Transverse colon (tissue), 4 donors: ENCODE data around the gene ARTN. TPM values are rescaled to one million over a fixed set of nuclear protein-coding genes. Genes with fewer than 3 reads are reported as not detected.

ENCODE experiments used
- DNase-seq: peaks from one replicate; pipeline ENCODE4 v3.0.0-alpha.2; 2019
- H3K27ac ChIP-seq, 4 donors: fragments of 200-600 bp; sonication (generic); 2 replicates each; pipeline ENCODE4 v1.5.1; 2016 to 2018; ENCODE audit warnings: inconsistent platforms in 4 of 4
- H3K27me3 ChIP-seq: fragments of 200-600 bp; sonication (generic); 2 replicates; pipeline ENCODE4 v1.5.1; 2017; ENCODE audit warnings: inconsistent platforms
- H3K36me3 ChIP-seq, 4 donors: fragments of 200-600 bp; sonication (generic); 2 replicates each; pipeline ENCODE4 v1.5.1; 2017 to 2019; ENCODE audit warnings: inconsistent platforms in 4 of 4
- H3K4me1 ChIP-seq, 4 donors: fragments of 200-600 bp; sonication (generic); 2 replicates each; pipeline ENCODE4 v1.5.1; 2017 to 2020; ENCODE audit warnings: inconsistent platforms in 4 of 4
- H3K4me3 ChIP-seq, 4 donors: fragments of 200-600 bp; sonication (generic); 1 replicate in 1 of 4; 2 replicates in 3 of 4; pipeline versions ENCODE4 v1.5.1 to v1.6.1; 2017 to 2019; ENCODE audit warnings: inconsistent platforms in 4 of 4
- H3K9me3 ChIP-seq, 2 donors: fragments of 200-600 bp; sonication (generic); 2 replicates each; pipeline ENCODE4 v1.5.1; 2017 to 2019; ENCODE audit warnings: inconsistent platforms in 2 of 2
- EP300 ChIP-seq: sonication (generic); formaldehyde crosslinking; IDR thresholded peaks from one replicate; pipeline ENCODE4 v1.6.1; 2017; ENCODE audit warnings: antibody characterized with exemption, low read depth
- POLR2A ChIP-seq: fragments of 450-650 bp; IDR thresholded peaks from one replicate; pipeline ENCODE4 v1.6.1; 2016; ENCODE audit warnings: antibody characterized with exemption, mild to moderate bottlenecking, moderate library complexity
- POLR2AphosphoS5 ChIP-seq, 3 donors: sonication (generic); formaldehyde crosslinking; IDR thresholded peaks; one replicate each; pipeline ENCODE4 v1.6.1; 2016; ENCODE audit warnings: antibody characterized with exemption in 3 of 3
- WGBS, 2 donors: methylation state at CpG; one replicate each; pipeline ENCODE4 v1.1.5; 2018; ENCODE audit warnings: low coverage in 1 of 2; 5-methylcytosine and 5-hydroxymethylcytosine counted together
- in situ Hi-C, 4 donors: fragments of 200-750 bp; cut with MboI; loops; one replicate each; pipeline versions ENCODE4 v1.15.0 to v1.15.1; 2017; ENCODE audit warnings: low sequenced_read_pairs in 3 of 4, low pct_ligation_motif_present in 1 of 4, low pct_unique_long_range_greater_than_20kb in 1 of 4
- intact Hi-C: fragments of 100-400 bp; cut with DNase I; formaldehyde crosslinking; loops from one replicate; pipeline ENCODE4 v1.15.1; 2023; ENCODE audit warnings: low total_unique reads
- total RNA-seq, 4 donors: library from RNA; depleted of rRNA; stranded (reverse); fragments of >200 nt; gene quantifications; one replicate each; pipeline ENCODE4 v1.1.0, GENCODE V29; 2016
- TF ChIP-seq, protein P1 (sequence below), 5 experiments: fragments of 200-600 bp in 3 of 5; fragments of 450-650 bp in 2 of 5; sonication (generic) in 3 of 5; IDR thresholded peaks; 1 replicate in 2 of 5; 2 replicates in 3 of 5; pipeline ENCODE4 v1.5.1; 2016 to 2017; ENCODE audit warnings: antibody characterized with exemption in 5 of 5, inconsistent platforms in 3 of 5, mild to moderate bottlenecking in 2 of 5, moderate library complexity in 1 of 5

Gene ARTN
- total RNA-seq, 4 donors from 2014 or later = 0.96 to 17.5 (median 1.9) TPM

DNA sequence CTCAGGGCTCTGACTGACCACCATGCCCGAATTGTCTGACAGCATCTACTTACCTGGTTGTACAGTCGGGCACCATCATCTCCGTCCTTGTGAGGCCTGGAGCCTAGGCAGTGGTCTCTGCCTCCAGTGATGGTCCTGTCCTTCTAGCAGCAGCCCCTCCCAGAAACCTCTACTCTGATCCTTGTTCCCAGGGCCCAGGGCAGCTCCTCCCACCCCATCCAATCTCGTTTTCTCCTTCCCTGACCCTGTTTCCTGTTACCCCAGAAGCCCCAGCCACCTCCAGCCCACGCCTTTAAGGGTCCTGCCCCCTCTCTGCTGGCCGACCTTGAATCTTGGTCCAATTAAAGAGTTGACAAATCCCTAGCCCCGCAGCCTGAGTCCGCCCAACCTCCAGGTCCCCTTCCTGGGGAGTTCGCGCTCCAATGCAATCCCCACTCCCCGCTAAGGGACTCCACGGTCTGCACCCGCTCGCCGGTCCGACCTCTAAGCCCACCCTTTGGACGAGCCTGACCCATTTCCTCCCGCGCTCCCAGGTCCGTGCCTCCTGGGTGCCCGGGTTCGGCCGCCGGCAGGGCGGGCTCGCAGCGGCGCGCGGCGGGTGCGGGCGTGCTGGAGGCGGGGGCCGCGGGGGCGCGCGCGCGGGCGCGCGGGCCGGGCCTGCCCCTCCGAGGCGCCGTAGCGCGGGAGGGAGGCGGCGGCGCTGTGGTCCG, 45.1 kb downstream of the ARTN start, which contains the start of gene B4GALT2:
Gene B4GALT2 (plus strand): TSS at position 660 of the 710 bp plus-strand sequence. CDS start 1,951 bp downstream, outside the sequence.
- H3K27ac ChIP-seq = peak within 1 kb of the TSS; percentile 72 to 85 (median 82)
- in situ Hi-C loops = no loop called here
- H3K4me3 ChIP-seq = peak within 1 kb of the TSS; percentile 73 to 83 (median 78)
- TF ChIP-seq POLR2A (peak; percentile 23), POLR2AphosphoS5 (IDR thresholded peaks at IDR 0.05) (no peak), EP300 (no peak)
- TF ChIP-seq, protein P1, sequence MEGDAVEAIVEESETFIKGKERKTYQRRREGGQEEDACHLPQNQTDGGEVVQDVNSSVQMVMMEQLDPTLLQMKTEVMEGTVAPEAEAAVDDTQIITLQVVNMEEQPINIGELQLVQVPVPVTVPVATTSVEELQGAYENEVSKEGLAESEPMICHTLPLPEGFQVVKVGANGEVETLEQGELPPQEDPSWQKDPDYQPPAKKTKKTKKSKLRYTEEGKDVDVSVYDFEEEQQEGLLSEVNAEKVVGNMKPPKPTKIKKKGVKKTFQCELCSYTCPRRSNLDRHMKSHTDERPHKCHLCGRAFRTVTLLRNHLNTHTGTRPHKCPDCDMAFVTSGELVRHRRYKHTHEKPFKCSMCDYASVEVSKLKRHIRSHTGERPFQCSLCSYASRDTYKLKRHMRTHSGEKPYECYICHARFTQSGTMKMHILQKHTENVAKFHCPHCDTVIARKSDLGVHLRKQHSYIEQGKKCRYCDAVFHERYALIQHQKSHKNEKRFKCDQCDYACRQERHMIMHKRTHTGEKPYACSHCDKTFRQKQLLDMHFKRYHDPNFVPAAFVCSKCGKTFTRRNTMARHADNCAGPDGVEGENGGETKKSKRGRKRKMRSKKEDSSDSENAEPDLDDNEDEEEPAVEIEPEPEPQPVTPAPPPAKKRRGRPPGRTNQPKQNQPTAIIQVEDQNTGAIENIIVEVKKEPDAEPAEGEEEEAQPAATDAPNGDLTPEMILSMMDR (IDR thresholded peaks at IDR 0.05) = no peak
- no peaks in the 10 kb centered on the region for H3K9me3 ChIP-seq
- DNase-seq = peak; percentile 62
- WGBS, 2 donors = 2 to 4% methylated on average over 6 to 29 of the region's 54 CpGs
- intact Hi-C loops = no loop called here
- no peaks in the 10 kb centered on the region for H3K27me3 ChIP-seq
- peaks cover 38 to 59% (median 56%) of the 10 kb centered on the region in 4 donors for H3K4me1 ChIP-seq
- H3K36me3 ChIP-seq = peaks cover 0 to 5% (median 0%) of the 10 kb centered on the region in 4 donors

GRCh38 chr1:43979261-43979527, 45.6 kb downstream of the ARTN start:
- H3K27me3 ChIP-seq = no peaks in the 10 kb centered on the region
- H3K27ac ChIP-seq = peak overlapping the region; percentile 72 to 85 (median 82)
- 0% methylated on average over 2 of the region's 45 CpGs; no CpG with 5 or more reads in 1 of the 2 donors for WGBS, 2 donors
- peaks cover 0 to 5% (median 0%) of the 10 kb centered on the region in 4 donors for H3K36me3 ChIP-seq
- DNase-seq = no peak
- peaks cover 33 to 55% (median 51%) of the 10 kb centered on the region in 4 donors for H3K4me1 ChIP-seq
- H3K9me3 ChIP-seq = no peaks in the 10 kb centered on the region
- no peak for TF ChIP-seq POLR2AphosphoS5 (IDR thresholded peaks at IDR 0.05)
- TF ChIP-seq, protein P1 (IDR thresholded peaks at IDR 0.05) = no peak
- no peak for TF ChIP-seq POLR2A
- TF ChIP-seq EP300 = no peak
- in situ Hi-C loops = no loop called here
- intact Hi-C loops = no loop called here
- H3K4me3 ChIP-seq = peak overlapping the region; percentile 73 to 83 (median 78)

DNA sequence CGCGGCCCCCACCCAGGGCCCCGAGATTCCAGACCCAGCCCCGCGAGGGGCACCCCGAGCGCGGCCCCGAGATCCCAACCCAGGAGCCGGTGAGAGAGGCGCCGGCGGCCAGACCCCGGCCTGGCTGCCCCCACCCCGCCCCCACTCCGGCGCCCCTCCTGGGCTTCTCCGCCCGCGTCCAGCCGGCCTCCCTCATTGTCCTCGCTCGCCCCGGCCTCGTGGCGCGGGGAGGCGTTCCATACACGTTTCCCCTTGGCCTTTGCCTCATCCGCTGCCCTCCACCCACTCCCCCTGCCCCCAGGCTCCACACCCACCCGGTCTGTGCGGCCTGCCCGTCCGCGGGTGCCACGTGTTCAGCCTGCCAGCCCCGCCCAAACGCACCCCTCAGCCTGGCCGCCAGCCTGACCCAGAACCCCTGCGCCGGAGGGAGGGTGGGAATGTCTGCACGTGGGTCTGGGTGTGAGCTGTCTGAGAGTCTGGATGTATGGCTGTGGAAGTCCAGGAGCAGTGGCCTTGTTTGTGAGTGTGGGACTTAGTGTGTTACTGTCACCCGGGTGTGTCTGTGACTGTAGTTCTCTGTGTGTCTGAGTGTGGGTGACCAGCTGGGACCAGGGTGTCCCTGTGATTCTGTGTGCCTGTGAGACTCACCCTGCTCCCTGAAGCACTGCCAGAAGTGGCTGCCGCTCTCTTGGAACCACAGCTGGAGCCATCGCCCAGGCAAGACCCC, 46.1 kb downstream of the ARTN start:
- WGBS, 2 donors = 4% methylated on average over 29 of the region's 45 CpGs; no CpG with 5 or more reads in 1 of the 2 donors
- Histone ChIP-seq H3K27me3 (no peaks in the 10 kb centered on the region), H3K4me1 (peaks cover 32 to 52% (median 50%) of the 10 kb centered on the region in 4 donors), H3K27ac (peak overlapping the region; percentile 72 to 85 (median 82)), H3K36me3 (peaks cover 0 to 5% (median 0%) of the 10 kb centered on the region in 4 donors), H3K9me3 (no peaks in the 10 kb centered on the region), H3K4me3 (peak overlapping the region; percentile 73 to 83 (median 78))
- DNase-seq = peak; percentile 72
- in situ Hi-C loops = no loop called here
- intact Hi-C loops = no loop called here
- TF ChIP-seq POLR2A (peak; percentile 13), POLR2AphosphoS5 (IDR thresholded peaks at IDR 0.05) (peak in 1 of 3 donors; percentile 9), EP300 (no peak)

- no peak for DNase-seq
- intact Hi-C loops (no loop called here), in situ Hi-C loops (no loop called here)
- peak overlapping the region in 2 of 4 donors; percentile 74 to 81 for H3K4me3 ChIP-seq
- H3K27me3 ChIP-seq = no peaks in the 10 kb centered on the region
- peak overlapping the region; percentile 72 to 85 (median 82) for H3K27ac ChIP-seq
- peaks cover 0 to 5% (median 0%) of the 10 kb centered on the region in 4 donors for H3K36me3 ChIP-seq
- peaks cover 32 to 50% (median 49%) of the 10 kb centered on the region in 4 donors for H3K4me1 ChIP-seq
- 56% methylated on average over 13 of the region's 13 CpGs; no CpG with 5 or more reads in 1 of the 2 donors for whole genome bisulfite sequencing, 2 donors
- no peak for TF ChIP-seq EP300
- TF ChIP-seq, protein P1 (IDR thresholded peaks at IDR 0.05) = no peak
- TF ChIP-seq POLR2AphosphoS5 (IDR thresholded peaks at IDR 0.05) = no peak
- TF ChIP-seq POLR2A = no peak
- H3K9me3 ChIP-seq = no peaks in the 10 kb centered on the region
Observed at GRCh38 chr1:43980255-43981134, 46.9 kb downstream of the ARTN start.
